ENCODE data around the gene APOD.
"Not testable (repeated sequence)": the region's sequence is repeated elsewhere in the genome, so short reads cannot be mapped to it uniquely, and the experiment has no call there.

Gene APOD

DNA sequence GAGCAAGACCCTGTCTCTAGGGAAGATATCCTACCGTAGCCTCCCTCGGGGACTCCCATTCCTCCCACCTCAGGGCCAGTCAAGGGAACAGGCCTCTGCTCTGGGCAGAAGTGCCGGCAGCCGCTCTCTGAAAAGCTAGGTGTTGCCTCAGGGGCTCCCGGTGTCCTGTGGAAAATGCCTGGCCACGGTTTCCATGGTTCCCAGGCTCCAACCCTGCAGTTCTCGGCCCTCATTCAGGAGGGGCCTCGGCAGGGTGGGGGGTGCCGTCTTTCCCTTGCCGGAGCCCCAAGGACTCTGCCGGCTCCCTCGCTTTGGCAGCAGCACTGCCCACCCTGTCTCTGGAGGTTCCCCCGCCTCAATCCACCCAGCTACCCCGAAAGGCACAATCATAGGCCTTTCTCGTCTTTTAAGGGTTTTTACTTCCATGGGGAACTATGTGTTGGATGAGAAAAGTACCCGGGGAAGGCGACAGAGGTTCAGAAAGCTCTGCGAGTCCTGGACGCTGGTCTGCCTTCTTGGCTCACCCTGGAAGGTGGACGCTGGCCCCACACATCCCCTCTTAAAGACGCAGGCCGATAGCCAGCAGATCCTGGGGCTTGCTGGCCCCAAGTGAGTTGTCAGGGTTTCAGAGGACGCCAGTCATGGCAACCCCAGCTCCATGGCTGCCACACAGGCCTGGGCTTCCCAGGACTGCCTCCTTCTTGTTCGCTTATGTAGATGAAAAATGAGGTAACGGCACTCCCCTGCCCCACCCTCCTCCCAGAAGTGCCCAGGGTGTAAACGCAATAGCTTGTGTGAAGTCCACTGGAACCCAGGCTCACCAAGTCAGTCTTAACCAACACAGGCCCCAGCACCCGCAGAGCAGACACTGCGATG lies 34.3 kb upstream of the APOD start:
- in situ Hi-C loops (cut with MboI; ENCODE audit: low sequenced_read_pairs): not testable (repeated sequence)

- in situ Hi-C loops (cut with MboI; ENCODE audit: low sequenced_read_pairs): not testable (repeated sequence)
These were observed 33.4 kb upstream of the APOD start for GRCh38 chr3:195617134-195617533.

- in situ Hi-C loops (cut with MboI; ENCODE audit: low sequenced_read_pairs): no loop called here
These were observed 32.9 kb upstream of the APOD start for GRCh38 chr3:195616681-195617080.

- in situ Hi-C loops (cut with MboI; ENCODE audit: low sequenced_read_pairs): not testable (repeated sequence)
These were observed 32.3 kb upstream of the APOD start for GRCh38 chr3:195615952-195616537.

GRCh38 chr3:195614672-195615504 lies 31.1 kb upstream of the APOD start:
- in situ Hi-C loops (cut with MboI; ENCODE audit: low sequenced_read_pairs): not testable (repeated sequence)

DNA sequence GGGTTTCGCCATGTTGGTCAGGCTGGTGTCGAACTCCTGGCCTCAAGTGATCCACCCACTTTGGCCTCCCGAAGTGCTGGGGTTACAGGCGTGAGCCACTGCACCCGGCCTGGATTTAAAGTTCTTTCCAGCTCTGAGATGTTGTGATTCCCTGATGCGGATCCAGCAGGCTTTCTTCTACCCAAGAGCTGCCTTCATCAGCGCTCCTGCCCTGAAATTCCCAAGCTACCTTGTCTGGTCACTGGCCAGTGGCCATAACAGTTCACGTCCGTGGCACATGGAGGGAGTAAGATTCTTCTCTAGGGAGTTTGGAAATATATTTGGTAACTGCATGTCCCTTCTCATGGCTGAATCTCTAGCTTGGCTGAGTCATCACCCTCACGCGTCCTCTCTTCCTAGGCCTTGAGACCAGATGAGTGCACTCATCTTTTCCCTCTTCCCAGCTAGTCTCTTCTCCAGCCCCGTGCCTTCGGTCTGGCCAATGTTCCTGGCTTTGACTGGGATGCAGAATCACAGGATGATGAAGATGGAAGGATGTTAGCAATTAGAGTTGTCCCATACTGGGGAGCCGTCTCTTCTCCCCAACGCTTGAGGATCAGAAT lies 29.8 kb upstream of the APOD start:
- in situ Hi-C loops (cut with MboI; ENCODE audit: low sequenced_read_pairs): no loop called here

GRCh38 chr3:195612075-195612800 lies 28.5 kb upstream of the APOD start:
- in situ Hi-C loops (cut with MboI; ENCODE audit: low sequenced_read_pairs): no loop called here

DNA sequence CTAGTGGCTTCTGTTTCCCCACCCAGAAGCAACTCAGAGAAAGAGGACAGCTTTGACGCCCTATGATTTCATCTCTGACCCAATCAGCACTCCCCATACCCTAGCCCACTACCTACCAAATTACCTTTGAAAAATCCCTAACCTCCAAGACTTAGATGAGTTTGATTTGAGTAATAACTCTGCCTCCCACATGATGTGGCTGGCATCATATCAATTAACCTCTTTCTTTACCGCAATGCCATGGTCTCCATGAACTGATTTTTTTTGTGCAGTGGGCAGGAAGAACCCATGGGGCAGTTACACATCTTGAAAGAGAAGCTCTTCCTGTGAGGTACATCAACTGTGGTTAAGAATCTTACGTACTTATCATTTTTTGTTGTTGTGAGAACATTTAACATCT lies 25.5 kb upstream of the APOD start:
- in situ Hi-C loops (cut with MboI; ENCODE audit: low sequenced_read_pairs): no loop called here

DNA sequence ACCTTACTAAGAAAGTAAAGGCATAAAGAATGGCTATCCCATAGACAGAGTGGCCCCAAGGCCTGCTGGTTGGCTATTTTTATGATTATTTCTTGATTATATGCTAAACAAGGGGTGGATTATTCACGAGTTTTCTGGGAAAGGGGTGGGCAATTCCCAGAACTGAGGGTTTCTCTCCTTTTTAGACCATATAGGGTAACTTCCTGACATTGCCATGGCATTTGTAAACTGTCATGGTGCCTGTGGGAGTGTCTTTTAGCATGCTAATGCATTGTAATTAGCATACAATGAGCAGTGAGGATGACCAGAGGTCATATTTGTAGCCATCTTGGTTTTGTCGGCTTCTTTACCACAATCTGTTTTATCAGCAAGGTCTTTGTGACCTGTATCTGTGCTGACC lies 18.0 kb upstream of the APOD start:
- in situ Hi-C loops (cut with MboI; ENCODE audit: low sequenced_read_pairs): not testable (repeated sequence)

GRCh38 chr3:195601382-195601781 lies 17.6 kb upstream of the APOD start:
- in situ Hi-C loops (cut with MboI; ENCODE audit: low sequenced_read_pairs): no loop called here

GRCh38 chr3:195599926-195600325 lies 16.2 kb upstream of the APOD start:
- in situ Hi-C loops (cut with MboI; ENCODE audit: low sequenced_read_pairs): not testable (repeated sequence)

DNA sequence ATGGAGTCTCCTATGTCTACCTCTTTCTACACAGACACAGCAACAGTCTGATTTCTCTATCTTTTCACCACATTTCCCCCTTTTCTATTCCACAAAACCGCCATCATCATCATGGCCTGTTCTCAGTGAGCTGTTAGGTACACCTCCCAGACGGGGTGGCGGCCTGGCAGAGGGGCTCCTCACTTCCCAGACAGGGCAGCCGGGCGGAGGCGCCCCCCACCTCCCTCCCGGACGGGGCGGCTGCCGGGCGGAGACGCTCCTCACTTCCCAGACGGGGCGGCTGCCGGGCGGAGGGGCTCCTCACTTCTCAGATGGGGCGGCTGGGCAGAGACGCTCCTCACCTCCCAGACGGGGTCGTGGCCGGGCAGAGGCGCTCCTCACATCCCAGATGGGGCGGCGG lies 15.8 kb upstream of the APOD start:
- in situ Hi-C loops (cut with MboI; ENCODE audit: low sequenced_read_pairs): not testable (repeated sequence)

- in situ Hi-C loops (cut with MboI; ENCODE audit: low sequenced_read_pairs): no loop called here
These were observed 14.1 kb upstream of the APOD start for GRCh38 chr3:195597848-195598247.

- in situ Hi-C loops (cut with MboI; ENCODE audit: low sequenced_read_pairs): no loop called here
These were observed 13.5 kb upstream of the APOD start for GRCh38 chr3:195597229-195597628.

DNA sequence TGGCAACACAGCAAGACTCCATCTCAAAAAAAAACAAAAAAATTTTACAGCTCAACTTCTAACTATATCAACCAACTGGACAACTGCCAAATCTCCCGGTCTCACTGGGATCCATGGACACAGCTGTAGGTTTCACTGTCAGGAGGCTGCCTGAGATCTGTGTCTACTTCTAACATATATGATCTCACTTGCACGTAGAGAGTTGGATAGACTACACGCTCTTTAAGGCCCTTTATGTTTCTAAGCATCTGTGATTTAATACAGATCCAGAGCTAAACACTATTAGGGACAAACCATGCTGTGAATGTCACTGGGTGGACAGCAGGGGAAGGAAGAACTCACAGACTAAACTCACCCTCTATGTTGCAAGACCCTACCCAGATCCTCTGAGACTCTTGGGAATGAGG lies 13.0 kb upstream of the APOD start:
- in situ Hi-C loops (cut with MboI; ENCODE audit: low sequenced_read_pairs): no loop called here

DNA sequence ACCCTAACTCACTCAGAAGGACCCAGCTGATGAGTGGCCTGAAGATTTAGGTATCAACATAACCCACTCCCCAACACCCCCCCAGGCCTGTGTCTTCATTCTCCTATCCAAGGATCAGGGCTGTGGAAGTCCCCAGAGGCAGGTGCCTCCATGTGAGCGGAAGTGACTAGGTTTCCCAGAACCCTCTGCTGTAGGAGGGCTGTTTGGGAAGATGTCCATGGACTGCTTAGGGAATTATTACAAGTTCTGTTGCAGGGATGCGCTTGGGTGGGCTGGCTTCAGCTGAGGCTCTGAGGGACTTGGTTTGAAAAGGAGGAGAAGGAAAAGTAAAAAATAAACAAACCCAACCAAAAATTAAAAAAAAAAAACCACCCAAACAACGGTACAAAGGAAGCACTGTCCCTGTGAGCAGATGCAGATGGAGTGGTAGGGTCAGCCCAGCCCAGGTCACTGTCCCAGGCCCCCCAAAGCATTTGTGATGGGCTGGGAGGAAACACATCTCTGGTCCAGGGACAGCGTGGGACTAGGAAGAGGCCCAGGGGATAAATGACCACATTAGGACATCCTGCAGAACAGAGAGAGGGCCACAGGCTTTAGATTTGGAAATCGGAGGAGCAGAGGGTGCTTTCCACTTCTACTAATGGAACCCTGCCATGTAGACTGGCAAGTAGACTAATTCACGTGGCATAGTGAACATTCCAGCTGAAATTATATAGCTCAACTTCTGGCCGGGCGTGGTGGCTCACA lies 12.2 kb upstream of the APOD start:
- in situ Hi-C loops (cut with MboI; ENCODE audit: low sequenced_read_pairs): no loop called here

- in situ Hi-C loops (cut with MboI; ENCODE audit: low sequenced_read_pairs): no loop called here
These were observed 8.1 kb upstream of the APOD start for GRCh38 chr3:195591852-195592251.

- in situ Hi-C loops (cut with MboI; ENCODE audit: low sequenced_read_pairs): no loop called here
These were observed 7.5 kb upstream of the APOD start for GRCh38 chr3:195591220-195591619.

GRCh38 chr3:195590381-195590780 lies 6.6 kb upstream of the APOD start:
- in situ Hi-C loops (cut with MboI; ENCODE audit: low sequenced_read_pairs): not testable (repeated sequence)

DNA sequence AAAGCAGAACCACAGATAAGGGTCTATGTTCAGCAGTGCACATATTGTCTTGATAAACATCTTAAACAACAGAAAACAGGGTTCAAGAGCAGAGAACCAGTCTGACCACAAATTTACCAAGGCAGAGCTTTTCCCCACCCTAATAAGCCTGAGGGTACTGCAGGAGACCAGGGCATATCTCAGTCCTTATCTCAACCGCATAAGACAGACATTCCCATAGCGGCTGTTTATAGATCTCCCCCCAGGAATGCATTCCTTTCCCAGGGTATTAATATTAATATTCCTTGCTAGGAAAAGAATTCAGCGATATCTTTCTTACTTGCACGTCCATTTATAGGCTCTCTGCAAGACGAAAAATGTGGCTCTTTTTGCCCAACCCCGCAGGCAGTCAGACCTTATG lies 6.1 kb upstream of the APOD start:
- in situ Hi-C loops (cut with MboI; ENCODE audit: low sequenced_read_pairs): not testable (repeated sequence)
